Activated B cell treated with CpG ODN at 0.5 μM for 24 hours (primary cell): Measurements from ENCODE around the gene NHERF2. TPM values are rescaled to one million over a fixed set of nuclear protein-coding genes. Genes with fewer than 3 reads are reported as not detected.

Source experiments
- ATAC-seq: fragments of 200-7000 bp; cut with Tn5 transposase; one replicate; pipeline ENCODE4 v1.10.0; 2021; ENCODE audit warnings: low read depth, mild to moderate bottlenecking, moderate library complexity
- CTCF ChIA-PET: fragments of 350-600 bp; sonication (Branson Sonifier 250); formaldehyde crosslinking; loops from one replicate; lab custom pipeline; 2021; ENCODE audit warnings: antibody characterized with exemption; lab: Charles Lee
- POLR2A ChIA-PET: fragments of 350-600 bp; sonication (Branson Sonifier 250); formaldehyde crosslinking; loops from one replicate; lab custom pipeline; 2021; ENCODE audit warnings: antibody characterized with exemption; lab: Charles Lee
- DNase-seq: peaks from one replicate; pipeline ENCODE4 v3.0.0; 2022
- H3K27ac Mint-ChIP-seq: one replicate; pipeline ENCODE4 v1.8.0; 2020; ENCODE audit warnings: mixed read lengths
- H3K27me3 Mint-ChIP-seq: one replicate; pipeline ENCODE4 v1.8.0; 2021; ENCODE audit warnings: mixed read lengths
- H3K36me3 Mint-ChIP-seq: one replicate; pipeline ENCODE4 v1.8.0; 2021; ENCODE audit warnings: low read depth, mixed read lengths
- H3K4me1 Mint-ChIP-seq: one replicate; pipeline ENCODE4 v1.8.0; 2021; ENCODE audit warnings: mixed read lengths
- H3K4me3 Mint-ChIP-seq: one replicate; pipeline ENCODE4 v1.8.0; 2020; ENCODE audit warnings: mild to moderate bottlenecking, mixed read lengths
- H3K9me3 Mint-ChIP-seq: one replicate; pipeline ENCODE4 v1.8.0; 2020; ENCODE audit warnings: mixed read lengths
- CTCF ChIP-seq: fragments of 200-600 bp; IDR thresholded peaks from one replicate; pipeline ENCODE4 v1.8.0; 2022; ENCODE audit warnings: antibody characterized with exemption, mild to moderate bottlenecking
- intact Hi-C: fragments of 100-400 bp; cut with micrococcal nuclease; formaldehyde crosslinking; loops from one replicate; pipeline ENCODE4 v1.15.1; 2024
- total RNA-seq: library from RNA; stranded (reverse); gene quantifications from 2 replicates; pipeline ENCODE4 v1.2.3, GENCODE V29; 2022

NHERF2 gene
- total RNA-seq, 1 donor from 2014 or later, result 0.93 TPM

- Mint-ChIP-seq H3K4me3 (no peak overlapping the region), H3K36me3 (no peaks in the 10 kb centered on the region), H3K4me1 (peaks cover 4% of the 10 kb centered on the region), H3K27ac (no peak overlapping the region), H3K27me3 (peaks cover 11% of the 10 kb centered on the region), H3K9me3 (no peaks in the 10 kb centered on the region)
- ChIA-PET POLR2A (interaction anchor here (0.7 kb wide), 1 partner anchor 557 kb away, joined by 4 read pairs; no protein-coding TSS in a partner anchor), CTCF (interaction anchor here (0.6 to 1.2 kb wide), 3 partner anchors 11 to 152 kb away, joined by 3 to 4 read pairs (median 3); no protein-coding TSS in a partner anchor)
- TF ChIP-seq CTCF, result no peak
- ATAC-seq (no peak), DNase-seq (no peak)
- intact Hi-C loops, result no loop called here
Measured at GRCh38 chr16:2015117-2015946, 11.4 kb upstream of the NHERF2 start.

DNA sequence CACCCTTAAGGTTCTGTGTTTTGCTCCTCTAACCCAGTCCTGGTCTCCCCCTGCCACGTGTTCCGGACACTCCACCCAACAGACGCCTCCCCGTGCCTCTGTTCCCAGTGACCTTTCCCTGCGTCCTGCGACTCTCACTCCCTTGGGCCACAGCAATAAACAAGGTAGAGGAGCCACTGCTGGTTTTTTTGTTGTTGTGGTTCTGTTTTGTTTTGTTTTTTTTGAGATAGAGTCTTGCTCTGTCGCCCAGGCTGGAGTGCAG is 10.8 kb upstream of the NHERF2 start:
- ChIA-PET POLR2A (interaction anchor here (1.0 kb wide), 1 partner anchor 139 kb away, joined by 4 read pairs; the partner anchor contains the start of gene TRAF7), CTCF (interaction anchor here (0.6 to 1.2 kb wide), 3 partner anchors 11 to 125 kb away, joined by 3 to 4 read pairs (median 3); no protein-coding TSS in a partner anchor)
- Mint-ChIP-seq H3K4me1 (peaks cover 5% of the 10 kb centered on the region), H3K4me3 (no peak overlapping the region), H3K27me3 (peaks cover 15% of the 10 kb centered on the region), H3K36me3 (no peaks in the 10 kb centered on the region), H3K9me3 (no peaks in the 10 kb centered on the region), H3K27ac (no peak overlapping the region)
- ATAC-seq, result no peak
- intact Hi-C loops, result no loop called here
- no peak for DNase-seq
- no peak for TF ChIP-seq CTCF

DNA sequence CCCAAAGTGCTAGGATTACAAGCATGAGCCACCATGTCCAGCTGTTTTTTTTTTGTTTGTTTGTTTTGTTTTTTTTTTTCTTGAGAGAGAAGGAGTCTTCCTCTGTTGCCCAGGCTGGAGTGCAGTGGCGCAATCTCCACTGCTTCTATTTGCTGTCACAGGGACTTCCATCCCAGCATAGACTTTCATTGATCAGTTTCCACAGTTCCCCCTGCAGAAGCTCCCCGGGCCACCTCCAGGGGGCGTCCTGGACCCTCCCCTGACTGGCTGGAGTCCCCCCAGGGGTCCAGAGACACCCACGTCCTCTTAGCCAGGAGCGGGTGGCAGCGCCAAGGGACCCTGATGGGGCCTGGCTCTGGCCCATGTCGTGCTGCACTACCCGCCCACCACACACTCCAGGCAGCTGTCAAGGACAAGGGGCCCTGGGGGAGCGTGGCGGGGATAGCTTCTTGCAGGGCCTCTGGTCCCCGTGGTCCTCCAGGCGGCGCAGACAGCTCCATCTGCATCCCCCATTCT is 10.2 kb upstream of the NHERF2 start:
- ATAC-seq (peak; percentile 26), DNase-seq (no peak)
- Mint-ChIP-seq H3K4me3 (no peak overlapping the region), H3K36me3 (no peaks in the 10 kb centered on the region), H3K27ac (no peak overlapping the region), H3K4me1 (peaks cover 5% of the 10 kb centered on the region), H3K9me3 (no peaks in the 10 kb centered on the region), H3K27me3 (peaks cover 16% of the 10 kb centered on the region)
- intact Hi-C loops, result no loop called here
- TF ChIP-seq CTCF, result no peak
- ChIA-PET CTCF (interaction anchor here (0.6 to 0.7 kb wide), 2 partner anchors 13 to 124 kb away, joined by 3 to 4 read pairs; no protein-coding TSS in a partner anchor), POLR2A (interaction anchor here (1.0 kb wide), 1 partner anchor 139 kb away, joined by 4 read pairs; the partner anchor contains the start of gene TRAF7)

DNA sequence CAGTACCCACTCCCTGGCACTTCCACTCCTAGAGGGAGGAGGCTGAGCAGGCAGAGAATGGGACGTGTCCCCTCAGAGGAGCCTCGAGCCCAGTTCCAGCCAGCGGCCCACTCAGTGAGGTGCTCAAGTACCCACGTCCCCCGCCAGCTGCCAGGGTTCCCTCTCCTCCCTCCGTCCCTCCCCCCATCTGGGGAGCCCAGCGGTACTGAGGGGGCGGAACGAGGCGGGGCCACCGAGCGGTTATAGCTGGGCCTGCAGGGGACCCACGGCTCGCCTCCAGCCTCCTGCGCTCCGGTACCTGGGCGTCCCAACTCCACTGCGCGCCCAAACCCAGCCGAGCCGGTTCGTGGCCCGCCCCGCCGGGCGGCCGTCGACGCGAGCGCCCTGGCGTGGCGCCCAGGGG is 7.2 kb upstream of the NHERF2 start, which contains the start of gene NPW:
TSS of gene NPW (plus strand) at position 268 of the 403 bp plus-strand sequence.
- Mint-ChIP-seq H3K4me3 (peak within 1 kb of the TSS; percentile 28), H3K27me3 (peaks cover 25% of the 10 kb centered on the region), H3K36me3 (no peaks in the 10 kb centered on the region), H3K4me1 (peaks cover 15% of the 10 kb centered on the region), H3K9me3 (no peaks in the 10 kb centered on the region), H3K27ac (no peak within 1 kb of the TSS)
- no peak for ATAC-seq
- intact Hi-C loops, result no loop called here
- TF ChIP-seq CTCF, result no peak
- no peak for DNase-seq
- ChIA-PET POLR2A (interaction anchor here (0.5 to 2.1 kb wide), 5 partner anchors 54 to 532 kb away, joined by 3 to 9 read pairs (median 5); partner anchors contain the start of genes RPS2 and TRAF7), CTCF (interaction anchor here (1.4 kb wide), 1 partner anchor 15 kb away, joined by 6 read pairs; no protein-coding TSS in a partner anchor)
